HT-29 (cell line): ENCODE measurements around the gene KCNH2. TPM values are rescaled to one million over a fixed set of nuclear protein-coding genes. Genes with fewer than 3 reads are reported as not detected.

Experiments
- DNase-seq: peaks from one replicate; pipeline ENCODE4 v3.0.0-alpha.2; 2015; ENCODE audit warnings: low spot score
- total RNA-seq: library from RNA; depleted of rRNA; stranded (reverse); fragments of >200 nt; shearing (Covaris generic); gene quantifications from 2 replicates; pipeline ENCODE4 v1.2.3, GENCODE V29; 2014

The KCNH2 gene
- total RNA-seq, 1 experiment from 2014 or later, result 2.2 TPM

- DNase-seq, result no peak
Observed at GRCh38 chr7:150961510-150962289, 16.4 kb downstream of the KCNH2 start.

GRCh38 chr7:150959739-150960734, 18.1 kb downstream of the KCNH2 start:
- DNase-seq, result no peak

DNA sequence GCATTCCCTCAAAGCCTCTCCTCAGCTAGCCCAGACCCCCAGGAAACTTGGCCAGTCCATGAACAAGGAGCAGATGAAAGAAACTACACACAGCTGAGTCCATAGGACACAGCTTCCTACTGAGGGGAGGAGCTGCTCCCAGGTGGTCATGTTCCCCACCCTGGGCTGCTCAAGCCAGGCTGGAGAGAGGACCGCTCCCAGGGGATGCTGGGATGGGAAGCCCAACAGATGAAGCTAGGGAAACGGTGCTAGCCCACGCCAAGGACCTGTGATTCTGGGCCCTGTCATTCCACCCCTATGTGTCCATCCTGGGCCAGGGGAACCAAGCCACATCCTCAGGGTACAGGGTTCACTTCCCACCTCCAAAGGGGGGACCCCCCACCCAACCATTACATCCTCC, 19.0 kb downstream of the KCNH2 start:
- no peak for DNase-seq

GRCh38 chr7:150958597-150958996, 19.5 kb downstream of the KCNH2 start:
- no peak for DNase-seq

- no peak for DNase-seq
Observed at GRCh38 chr7:150958062-150958552, 20.0 kb downstream of the KCNH2 start.

GRCh38 chr7:150957133-150958020, 20.7 kb downstream of the KCNH2 start:
- no peak for DNase-seq

GRCh38 chr7:150956395-150957132, 21.6 kb downstream of the KCNH2 start:
- DNase-seq, result no peak

DNA sequence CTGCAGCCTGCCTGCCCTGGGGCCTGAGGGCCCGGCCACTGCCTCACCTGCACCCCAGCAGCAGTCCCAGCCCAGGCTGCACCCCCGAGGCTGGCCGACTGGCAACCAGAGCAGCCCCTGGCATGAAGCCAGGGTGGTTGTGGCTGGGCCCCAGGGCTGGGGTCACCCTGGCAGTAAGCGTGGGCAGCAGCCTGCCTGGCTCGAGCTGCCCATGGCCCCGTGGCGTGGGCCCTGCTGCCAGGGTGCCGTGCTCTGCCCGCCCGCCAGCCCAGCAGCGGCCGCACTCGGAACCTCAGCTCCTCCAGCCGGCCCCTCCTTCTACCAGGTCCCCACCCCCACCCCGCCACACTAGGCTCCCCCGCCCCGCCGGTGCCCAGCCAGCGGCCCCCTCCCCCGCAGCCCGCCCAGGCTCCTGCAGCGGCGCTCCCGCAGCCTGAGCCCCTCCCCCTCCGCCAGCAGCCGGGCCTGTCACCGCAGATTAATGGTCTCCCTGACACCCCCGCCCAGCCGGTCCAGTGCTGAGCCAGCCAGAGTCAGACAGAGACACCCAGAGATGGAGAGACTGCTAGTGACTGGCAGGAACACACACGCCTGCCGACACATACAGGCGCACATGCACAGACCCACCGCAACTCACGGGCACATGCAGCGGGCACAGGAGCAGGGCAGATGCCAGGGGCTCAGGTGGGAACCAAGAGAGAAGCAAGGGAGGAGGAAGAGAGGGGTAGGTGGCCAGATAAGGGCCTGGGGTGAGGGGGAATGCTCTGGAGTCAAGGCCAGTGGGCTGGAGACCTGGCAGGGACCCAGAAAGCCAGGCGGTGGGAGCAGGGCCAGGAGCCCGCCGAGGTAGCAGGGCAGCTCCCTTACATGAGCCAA, 22.4 kb downstream of the KCNH2 start:
- DNase-seq, result no peak

DNA sequence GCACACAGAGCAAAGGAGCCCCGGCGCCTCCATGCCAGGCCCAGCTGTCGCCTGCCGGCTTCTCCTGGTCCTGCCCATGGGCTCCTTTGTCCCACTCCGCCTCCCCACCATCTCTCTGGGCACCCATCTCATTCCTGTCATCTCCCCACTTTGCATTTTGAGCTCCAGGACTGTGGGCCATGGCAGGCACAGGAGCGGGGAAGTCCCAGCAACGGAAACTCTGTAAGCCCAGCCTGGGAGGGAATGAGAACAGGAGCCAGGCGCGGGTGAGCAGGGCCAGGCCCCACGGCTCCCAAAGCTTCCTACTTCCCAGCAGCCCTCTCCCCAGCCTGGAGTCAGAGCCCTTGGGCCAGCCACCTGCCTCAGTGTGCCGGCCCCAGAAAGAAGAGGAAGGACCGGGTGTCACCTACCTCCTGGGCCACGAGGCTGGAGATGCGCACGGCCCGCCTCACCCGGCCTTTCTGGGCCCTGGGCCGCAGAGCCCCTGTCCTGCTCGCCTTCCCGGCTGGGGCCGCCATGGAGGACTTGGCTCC, 23.1 kb downstream of the KCNH2 start:
- no peak for DNase-seq

DNA sequence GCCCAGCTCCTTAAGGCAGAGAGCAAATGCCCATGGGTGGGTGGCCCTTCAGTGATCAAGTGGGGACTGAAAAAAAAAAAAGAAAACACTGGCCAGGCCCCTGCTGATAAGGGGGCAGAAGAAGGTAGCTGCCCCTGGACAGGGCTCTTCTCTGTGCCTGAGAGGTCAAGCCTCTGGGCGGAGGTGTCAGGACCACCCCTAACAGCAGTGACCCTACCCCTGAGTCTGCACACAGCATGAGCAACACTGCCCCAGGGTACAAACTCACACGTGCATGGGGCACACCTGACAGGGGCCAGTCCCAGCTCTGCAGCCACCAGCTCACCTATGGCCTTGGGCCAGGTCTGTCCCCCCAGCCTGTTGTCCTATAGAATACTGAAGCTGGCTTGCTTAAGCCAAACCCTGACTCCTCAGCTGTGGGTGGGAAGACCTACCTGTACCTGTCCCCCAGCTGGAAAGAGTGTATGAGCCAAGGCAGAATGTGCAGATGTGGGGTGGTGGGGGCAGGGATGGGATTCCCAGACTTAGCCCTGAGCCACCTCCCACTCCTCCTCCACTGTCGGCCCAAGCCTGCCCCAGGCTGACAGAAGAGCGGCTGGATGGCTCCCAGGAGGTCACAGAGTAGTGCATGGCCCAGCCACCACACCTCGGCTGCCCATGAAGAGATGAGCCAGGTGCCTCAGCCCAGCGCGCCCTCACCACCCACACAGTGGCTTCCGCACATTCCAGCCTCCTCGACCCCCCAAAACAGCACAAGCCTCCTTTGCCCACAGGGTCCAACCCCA, 23.7 kb downstream of the KCNH2 start:
- DNase-seq, result no peak

DNA sequence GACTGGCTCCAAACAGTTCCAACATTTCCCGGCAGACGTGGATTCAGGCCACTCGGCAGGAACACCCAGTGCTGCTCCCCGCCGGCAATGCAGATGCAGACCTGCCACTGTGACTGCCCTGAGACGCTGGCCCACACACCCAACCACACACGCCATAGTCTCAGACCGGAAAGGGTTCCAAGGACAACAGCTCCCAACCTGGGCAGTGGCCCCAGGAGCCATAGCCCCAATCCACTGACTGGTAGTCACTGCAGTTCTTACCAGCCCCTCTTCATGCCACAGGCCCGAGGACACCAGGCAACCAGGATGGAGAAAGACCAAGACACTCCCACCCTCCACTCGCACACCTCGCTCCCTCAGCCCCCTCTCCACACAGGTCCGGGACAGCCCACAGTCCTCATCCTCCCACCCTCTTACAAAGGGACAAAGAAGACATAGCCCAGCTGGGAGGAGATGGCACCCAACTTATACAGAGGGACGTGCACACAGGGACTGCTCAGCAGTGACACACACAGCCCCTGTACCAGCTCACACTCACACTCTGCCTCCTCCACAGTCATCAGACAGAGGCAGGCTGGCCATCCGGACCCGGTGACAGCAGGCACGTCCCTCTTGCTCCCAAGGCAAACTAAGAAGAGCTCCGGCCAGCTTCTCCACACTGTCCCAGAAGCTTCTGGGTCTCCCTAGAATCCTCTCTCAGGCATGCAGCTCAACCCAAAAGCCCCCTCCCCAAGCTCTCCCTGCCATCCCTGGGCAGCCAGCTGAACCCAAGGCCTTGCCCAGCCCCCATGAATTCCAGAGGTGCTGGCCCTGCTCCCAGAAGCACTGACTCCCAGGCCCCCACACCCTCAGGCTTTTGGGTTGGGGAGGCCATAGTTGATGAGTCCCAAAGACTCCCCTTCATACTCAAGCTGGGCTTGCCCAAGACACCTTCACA, 24.8 kb downstream of the KCNH2 start:
- DNase-seq, result no peak

DNA sequence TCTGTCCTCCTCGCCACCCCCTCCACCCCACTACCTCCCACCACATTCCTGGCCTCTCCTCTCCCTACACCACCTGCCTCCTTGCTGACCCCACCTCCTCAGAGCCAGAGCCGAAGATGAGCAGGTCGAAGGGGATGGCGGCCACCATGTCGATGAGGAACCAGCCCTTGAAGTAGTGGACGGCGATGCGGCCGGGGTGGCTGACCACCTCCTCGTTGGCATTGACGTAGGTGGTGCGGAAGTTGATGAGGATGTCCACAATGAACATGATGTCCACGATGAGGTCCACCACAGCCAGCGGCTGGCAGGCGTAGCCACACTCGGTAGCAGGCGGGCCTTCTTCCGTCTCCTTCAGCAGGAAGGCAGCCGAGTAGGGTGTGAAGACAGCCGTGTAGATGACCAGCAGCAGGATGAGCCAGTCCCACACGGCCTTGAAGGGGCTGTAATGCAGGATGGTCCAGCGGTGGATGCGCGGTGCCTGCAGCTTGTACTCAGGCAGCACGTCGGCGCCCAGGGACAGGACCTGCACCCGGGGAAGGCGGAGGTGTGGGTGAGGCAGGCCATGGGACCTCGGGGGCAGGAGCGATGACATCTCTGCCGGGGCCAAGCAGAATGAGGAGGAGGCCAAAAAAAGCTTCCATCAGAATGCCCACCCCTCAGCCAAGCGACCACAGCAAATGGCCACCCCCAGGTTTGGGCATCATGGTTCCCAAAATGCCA, 25.6 kb downstream of the KCNH2 start:
- no peak for DNase-seq

DNA sequence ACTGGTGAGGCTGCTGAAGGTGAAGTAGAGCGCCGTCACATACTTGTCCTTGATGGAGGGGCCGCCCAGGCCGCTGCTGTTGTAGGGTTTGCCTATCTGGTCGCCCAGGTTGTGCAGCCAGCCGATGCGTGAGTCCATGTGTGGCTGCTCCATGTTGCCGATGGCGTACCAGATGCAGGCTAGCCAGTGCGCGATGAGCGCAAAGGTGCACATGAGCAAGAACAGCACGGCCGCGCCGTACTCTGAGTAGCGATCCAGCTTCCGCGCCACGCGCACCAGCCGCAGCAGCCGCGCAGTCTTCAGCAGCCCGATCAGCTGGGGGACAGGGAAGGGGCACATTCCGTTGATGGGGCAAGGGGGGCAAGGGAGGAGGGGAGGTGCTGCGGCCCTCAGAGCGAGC, 26.6 kb downstream of the KCNH2 start:
- DNase-seq, result no peak

DNA sequence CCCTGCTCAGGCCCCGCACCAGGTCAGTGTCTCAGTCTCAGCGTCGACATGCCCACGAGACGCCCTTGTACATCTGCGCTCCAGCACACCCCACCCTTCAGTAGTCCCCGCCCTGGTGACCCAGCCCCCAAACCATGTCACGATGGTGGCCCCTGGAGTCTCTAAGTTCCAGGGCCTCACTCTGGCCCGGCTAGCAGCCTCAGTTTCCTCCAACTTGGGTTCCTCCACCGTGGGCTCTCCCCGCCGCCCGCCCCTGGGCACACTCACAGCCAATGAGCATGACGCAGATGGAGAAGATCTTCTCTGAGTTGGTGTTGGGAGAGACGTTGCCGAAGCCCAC, 27.0 kb downstream of the KCNH2 start:
- no peak for DNase-seq

DNA sequence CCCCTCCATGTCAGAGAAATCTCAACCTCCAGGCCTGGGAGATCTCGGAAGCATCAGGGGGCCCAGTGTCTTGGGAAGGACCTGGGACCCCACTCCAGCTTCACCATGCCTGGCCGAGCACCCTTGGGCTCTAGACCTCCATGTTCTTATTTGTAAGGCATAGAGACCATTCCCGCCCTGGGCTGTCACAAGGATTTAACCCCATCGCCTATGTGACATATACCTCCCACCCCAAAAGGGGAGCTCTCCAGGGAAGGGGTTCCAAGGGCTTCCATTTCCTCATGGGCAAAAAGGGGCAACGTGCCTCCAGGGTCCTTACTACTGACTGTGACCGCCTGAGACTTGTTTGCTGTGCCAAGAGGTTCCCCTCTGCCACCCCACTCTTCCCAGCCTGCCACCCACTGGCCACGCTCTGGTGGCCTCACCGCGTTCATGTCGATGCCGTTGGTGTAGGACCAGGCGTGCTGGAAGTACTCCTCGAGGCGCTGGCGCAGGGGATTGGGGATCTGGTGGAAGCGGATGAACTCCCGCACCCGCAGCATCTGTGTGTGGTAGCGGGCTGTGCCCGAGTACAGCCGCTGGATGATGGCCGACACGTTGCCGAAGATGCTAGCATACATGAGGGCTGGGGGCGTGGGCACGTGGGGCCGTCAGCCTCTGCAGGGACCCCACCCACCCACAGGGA, 27.5 kb downstream of the KCNH2 start:
- no peak for DNase-seq

DNA sequence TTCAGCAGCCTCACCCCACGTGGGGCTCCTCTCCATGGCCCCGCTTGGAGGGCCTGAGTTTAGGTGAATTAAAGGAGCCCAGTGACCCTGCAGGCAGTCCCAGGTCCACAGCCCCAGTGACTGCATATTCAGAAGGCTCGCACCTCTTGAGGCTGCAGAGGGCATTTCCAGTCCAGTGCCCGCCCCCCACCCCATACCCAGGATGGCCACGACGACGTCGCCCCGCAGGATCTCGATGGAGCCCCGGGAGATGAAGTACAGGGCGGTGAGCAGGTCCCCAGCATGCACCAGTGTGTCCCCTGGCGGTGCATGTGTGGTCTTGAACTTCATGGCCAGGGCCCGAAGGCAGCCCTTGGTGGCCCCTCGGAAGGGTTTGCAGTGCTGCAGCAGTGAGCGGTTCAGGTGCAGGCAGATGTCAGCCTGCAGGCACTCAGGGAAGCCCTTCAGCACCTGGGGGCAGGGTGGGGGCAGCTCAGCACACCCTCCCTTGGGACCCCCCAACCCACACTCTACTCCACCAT, 28.1 kb downstream of the KCNH2 start:
- no peak for DNase-seq
